G401 (cell line): ENCODE data around the gene NFASC. TPM values are rescaled to one million over a fixed set of nuclear protein-coding genes. Genes with fewer than 3 reads are reported as not detected.
A peak's percentile ranks its signal among the peaks of the same experiment; 100 is the strongest.

Experiments used
- DNase-seq: peaks from one replicate; pipeline ENCODE4 v3.0.0-alpha.2; 2015; ENCODE audit warnings: low spot score
- in situ Hi-C: cut with HindIII; loops from 2 replicates; pipeline ENCODE4 v1.10.0; 2016; ENCODE audit warnings: low sequenced_read_pairs, mixed read lengths
- total RNA-seq: library from RNA; depleted of rRNA; stranded (reverse); fragments of >200 nt; shearing (Covaris generic); gene quantifications from 2 replicates; pipeline ENCODE4 v1.2.3, GENCODE V29; 2014; rRNA removed

The NFASC gene
- total RNA-seq, 1 experiment from 2014 or later, result not detected

DNA sequence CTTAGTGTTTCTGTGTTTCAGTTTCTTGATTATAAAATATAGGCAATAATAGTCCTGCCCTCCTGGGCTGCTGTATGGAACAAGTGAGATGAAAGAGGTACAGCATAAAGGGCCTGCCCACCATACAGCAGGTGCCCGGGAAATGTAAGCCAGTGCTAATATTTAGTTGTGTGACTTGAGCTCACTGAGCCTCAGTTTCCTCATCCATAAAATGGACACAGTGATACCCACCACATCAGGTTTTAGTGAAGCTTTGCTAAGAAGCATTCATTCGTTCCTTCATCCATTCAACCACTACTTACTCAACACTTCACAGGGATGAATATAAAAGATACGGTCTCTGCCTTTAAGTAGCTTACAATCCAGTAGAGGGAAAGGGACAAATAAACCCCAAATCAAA is 192.2 kb downstream of the NFASC start:
- in situ Hi-C loops, result no loop called here

DNA sequence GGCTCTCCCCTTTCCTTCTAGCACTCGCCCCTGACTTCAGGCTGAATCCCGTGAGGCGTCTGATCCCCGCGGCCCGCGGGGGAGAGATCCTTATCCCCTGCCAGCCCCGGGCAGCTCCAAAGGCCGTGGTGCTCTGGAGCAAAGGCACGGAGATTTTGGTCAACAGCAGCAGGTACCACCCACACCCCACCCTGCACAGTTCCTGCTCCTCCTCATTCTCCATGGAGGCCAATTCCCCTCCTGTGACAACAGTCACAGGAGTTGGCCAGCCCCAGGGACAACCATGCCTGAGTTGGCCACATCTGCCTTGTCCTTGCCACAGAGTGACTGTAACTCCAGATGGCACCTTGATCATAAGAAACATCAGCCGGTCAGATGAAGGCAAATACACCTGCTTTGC is 193.6 kb downstream of the NFASC start:
- no peak for DNase-seq
- in situ Hi-C loops, result no loop called here

More for the DNA sequence above, 192.2 kb downstream of the NFASC start:
- no peak for DNase-seq

DNA sequence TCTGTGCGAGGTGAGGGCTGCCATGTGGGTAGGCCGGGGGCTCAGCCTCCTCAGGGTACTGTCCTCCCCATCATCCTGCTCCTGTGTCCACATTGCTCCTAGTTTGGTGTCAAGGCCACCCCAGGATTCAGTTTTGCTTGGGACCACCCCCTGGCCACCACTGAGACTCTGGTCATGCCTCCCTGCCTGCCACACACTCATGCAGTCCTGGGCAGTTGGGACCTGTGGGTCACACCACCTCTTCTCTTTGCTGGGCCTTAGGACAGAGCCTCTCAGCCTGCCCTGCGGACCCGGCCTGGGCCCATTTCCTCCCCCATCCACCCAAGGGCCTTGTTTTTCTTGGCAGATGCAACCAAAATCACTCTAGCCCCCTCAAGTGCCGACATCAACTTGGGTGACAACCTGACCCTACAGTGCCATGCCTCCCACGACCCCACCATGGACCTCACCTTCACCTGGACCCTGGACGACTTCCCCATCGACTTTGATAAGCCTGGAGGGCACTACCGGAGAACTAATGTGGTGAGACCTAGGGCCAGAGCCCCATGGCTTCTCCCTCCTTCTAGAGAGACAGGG is 194.2 kb downstream of the NFASC start:
- no peak for DNase-seq
- in situ Hi-C loops, result no loop called here

DNA sequence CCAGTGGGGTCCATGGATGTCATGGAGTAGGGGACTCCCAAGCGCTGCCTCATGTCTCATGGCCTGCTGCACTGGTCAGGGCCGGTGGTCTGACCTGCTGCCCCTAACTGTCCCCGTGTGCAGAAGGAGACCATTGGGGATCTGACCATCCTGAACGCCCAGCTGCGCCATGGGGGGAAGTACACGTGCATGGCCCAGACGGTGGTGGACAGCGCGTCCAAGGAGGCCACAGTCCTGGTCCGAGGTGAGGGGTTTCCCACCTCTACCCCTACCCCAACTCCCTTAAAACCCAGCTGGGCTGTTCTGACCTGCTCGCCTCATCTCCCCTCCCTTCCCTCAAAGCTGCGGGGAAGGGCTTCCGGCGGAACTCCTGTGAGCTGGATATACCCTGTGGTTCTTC is 195.0 kb downstream of the NFASC start:
- DNase-seq, result no peak
- in situ Hi-C loops, result no loop called here

DNA sequence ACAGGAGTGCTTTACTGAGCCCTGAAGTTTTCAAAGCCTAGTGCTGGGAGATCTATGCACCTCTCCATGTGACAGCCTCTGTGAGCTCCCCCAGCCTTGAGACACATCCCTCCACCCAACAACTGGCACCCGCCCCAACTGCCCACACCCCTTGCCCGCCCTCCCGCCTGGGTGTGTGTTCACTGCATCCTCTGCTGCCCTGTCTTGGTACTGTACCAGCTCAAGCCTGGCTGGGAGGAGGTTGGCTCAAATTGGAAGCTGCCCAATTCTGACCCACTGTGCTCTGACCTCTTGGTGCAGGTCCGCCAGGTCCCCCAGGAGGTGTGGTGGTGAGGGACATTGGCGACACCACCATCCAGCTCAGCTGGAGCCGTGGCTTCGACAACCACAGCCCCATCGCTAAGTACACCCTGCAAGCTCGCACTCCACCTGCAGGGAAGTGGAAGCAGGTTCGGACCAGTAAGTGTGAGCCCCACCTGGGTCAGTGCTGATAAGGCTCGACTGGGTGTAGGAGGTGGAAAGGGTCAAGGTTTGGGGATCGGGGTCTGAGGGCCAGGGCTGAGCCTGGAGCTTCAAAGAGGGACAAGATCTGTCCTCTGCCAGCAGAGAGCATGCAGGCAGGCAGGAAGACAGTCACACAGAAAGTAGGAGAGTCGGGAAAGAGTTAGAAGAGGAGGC is 195.6 kb downstream of the NFASC start:
- no peak for DNase-seq
- in situ Hi-C loops, result no loop called here

DNA sequence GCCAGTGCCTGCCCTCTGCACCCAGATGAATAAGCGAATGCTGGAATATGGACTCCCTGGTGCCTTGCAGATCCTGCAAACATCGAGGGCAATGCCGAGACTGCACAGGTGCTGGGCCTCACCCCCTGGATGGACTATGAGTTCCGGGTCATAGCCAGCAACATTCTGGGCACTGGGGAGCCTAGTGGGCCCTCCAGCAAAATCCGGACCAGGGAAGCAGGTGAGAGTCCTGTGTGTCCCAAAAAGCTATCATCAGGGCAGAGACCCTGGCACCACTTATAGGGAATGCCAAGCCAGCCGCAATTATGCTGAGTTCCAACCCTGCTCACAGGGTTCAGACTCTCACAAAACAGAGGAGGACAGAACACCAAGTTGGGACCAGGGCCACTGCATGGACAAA is 196.4 kb downstream of the NFASC start:
- no peak for DNase-seq
- in situ Hi-C loops, result no loop called here

DNA sequence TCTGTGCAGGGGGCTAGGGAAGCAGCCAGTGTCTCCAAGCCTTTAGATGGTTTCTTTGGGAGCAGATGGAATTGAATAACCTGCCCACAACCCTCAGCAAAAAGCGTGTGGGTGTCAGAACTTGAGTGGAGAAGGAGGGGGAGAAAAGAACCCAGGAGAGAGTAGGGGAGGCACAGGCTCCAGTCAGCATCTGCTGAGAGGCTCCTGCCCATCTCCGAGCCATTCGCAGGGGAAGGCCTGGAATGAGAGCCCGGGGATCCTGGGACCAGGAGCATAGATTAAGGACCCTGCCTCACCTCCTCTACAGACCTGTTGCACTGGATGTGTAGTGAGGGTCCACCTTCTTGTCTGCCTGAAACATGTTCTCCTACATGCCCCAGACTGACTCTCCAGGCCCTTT is 197.3 kb downstream of the NFASC start:
- in situ Hi-C loops, result no loop called here
- no peak for DNase-seq

DNA sequence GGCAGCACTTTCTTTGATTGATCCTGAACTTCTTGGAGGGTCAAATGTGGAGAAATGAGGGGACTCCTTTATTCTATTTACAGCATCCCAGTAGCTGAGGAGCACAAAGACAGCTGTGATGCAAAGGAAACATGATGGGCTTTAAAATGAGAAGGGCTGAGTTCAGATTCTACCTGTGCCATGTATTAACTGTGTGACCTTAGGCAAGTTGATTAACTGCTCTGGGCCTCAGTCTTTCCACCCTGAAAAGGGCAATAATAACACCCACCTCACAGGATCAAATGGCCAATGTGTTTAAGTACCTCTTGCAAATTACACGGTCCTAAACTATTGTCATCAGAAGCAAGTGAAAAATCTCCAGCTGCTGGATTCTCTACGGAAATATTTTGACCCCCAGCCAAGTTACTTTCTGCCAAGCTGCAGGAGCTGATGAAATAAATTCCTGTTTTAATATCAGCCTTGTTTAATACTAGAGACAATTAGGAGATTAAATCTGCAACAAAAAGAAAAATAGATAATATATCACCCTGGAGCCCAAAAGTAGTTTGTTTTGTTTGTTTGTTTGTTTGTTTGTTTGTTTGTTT is 197.9 kb downstream of the NFASC start:
- in situ Hi-C loops, result no loop called here
- no peak for DNase-seq

DNA sequence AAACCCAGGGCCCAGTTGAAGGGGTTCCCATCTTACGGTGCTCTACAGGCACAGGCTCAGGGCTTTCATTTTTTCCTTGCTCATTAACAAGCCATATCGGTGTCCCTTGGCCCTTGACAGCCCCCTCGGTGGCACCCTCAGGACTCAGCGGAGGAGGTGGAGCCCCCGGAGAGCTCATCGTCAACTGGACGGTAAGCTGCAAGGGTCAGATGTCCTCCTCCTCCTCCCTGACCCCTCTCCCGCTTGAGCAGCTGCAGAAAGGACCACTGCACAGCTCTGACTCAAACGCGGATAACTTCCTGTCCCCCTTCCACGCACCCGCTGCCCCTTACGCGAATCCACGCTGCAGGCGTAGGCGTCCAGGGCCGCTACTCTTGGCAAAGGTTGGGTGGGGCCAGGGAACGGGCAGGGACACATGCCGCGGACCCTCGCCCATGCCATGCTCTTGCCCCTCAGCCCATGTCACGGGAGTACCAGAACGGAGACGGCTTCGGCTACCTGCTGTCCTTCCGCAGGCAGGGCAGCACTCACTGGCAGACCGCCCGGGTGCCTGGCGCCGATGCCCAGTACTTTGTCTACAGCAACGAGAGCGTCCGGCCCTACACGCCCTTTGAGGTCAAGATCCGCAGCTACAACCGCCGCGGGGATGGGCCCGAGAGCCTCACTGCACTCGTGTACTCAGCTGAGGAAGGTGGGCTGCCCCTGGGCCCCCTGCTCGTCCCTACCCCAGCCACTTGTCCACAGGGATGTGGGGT is 198.9 kb downstream of the NFASC start:
- peak; percentile 61 for DNase-seq
- in situ Hi-C loops, result no loop called here

DNA sequence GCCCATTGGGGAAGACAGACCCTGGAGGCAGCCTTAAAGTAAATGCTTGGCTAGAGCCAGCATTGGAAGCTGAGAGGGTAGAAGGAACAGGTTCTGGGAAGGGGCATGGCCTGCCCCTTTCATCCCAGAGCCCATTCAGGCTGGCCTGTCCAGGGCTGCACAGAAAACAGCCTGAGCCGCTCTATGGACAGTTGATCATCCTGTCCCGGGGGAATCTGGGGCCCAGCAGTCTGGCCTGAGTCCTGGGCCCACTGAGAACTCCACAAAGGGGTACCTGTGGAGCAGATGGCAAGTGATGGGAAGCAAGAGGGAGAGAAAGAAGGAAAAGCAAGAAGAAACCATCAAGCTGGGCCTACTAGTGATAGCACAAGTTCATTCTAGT is 200.4 kb downstream of the NFASC start:
- DNase-seq, result no peak
- in situ Hi-C loops, result no loop called here

DNA sequence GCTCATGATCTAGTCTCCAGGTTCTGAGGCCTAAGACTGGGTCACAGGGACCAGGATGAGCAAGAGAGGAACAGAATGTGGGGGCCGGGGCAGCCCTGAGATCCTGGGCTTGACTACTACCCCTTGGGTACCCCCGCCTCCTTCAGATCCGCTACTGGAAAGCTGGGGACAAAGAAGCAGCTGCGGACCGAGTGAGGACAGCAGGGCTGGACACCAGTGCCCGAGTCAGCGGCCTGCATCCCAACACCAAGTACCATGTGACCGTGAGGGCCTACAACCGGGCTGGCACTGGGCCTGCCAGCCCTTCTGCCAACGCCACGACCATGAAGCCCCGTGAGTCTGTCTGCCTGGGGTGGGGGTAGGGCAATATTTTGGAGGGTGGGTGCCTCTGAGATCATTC is 201.1 kb downstream of the NFASC start:
- in situ Hi-C loops, result no loop called here
- peak; percentile 70 for DNase-seq

DNA sequence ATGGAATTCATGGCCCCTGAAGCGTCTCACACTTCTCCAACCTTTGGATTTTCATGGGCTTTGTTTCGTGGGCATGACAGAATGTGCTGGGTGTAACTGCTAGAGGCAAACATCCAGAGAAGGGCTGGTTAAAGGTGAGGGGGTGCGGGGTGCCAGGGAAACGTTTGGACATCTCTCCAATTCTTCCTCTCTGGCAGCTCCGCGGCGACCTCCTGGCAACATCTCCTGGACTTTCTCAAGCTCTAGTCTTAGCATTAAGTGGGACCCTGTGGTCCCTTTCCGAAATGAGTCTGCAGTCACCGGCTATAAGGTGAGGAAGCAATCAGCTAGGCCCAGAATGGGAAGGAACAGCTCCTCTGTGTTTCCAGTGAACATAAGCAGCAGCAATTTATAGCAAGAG is 201.6 kb downstream of the NFASC start:
- in situ Hi-C loops, result no loop called here
- no peak for DNase-seq

Other genes starting within 250 kb of the NFASC start
- gene LRRN2, start 185.1 kb upstream of the NFASC start, total RNA-seq, result 0.12 and 0.44 TPM in 2 replicates
- 0.06 TPM in 1 of 2 replicates, not detected in the other for gene CNTN2, start 172.3 kb downstream of the NFASC start, total RNA-seq
- gene TMEM81, start 213.6 kb downstream of the NFASC start, total RNA-seq, result 2.4 and 2.5 TPM in 2 replicates